HG03457 (cell line): ENCODE data around the gene MYO6.
"Not testable (repeated sequence)": the region's sequence is repeated elsewhere in the genome, so short reads cannot be mapped to it uniquely, and the experiment has no call there.

Experiments used
- ATAC-seq: cut with Tn5 transposase; IDR thresholded peaks from one replicate; pipeline ENCODE4 v1.9.1; 2021; ENCODE audit warnings: moderate number of reproducible peaks; ENCODE audit not compliant: unreplicated experiment

Gene MYO6

GRCh38 chr6:75880305-75880704 is 131.3 kb downstream of the MYO6 start:
- no peak for ATAC-seq

DNA sequence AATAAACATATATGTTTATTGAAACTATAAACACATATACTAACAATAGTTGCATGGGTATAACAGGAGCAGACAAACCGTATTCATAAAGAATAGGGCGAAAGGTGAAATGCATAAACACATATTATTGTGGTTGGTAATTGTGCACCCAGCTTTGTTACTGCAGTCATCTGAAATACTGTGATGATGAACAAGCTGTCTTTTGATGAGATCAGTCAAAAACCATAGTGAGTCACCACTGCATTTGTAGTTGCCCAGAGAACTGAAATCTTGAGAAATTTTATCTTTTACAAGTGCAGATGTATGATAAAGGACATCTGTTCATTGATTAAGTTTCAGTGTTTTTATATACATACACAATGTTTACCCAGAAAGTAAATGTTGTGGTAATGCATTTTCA is 133.7 kb downstream of the MYO6 start:
- ATAC-seq = no peak

DNA sequence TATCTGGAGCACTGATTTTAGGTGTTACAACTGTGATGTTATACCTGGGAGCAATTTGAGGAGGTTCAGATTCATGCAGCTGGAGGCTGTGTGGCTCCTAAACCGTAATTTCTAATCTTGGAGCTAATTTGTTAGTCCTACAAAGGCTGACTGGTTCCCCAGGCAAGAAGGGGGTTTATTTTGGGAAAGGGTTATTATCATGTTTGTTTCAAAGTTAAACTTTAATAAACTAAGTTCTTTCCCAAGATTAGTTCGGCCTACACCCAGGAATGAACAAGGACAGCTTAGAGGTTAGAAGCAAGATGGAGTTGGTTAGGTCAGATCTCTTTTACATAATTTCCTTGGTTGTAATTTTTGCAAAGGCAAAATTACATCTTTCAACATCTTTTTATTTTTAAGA is 135.8 kb downstream of the MYO6 start:
- no peak for ATAC-seq

- ATAC-seq = no peak
Observed at GRCh38 chr6:75892384-75892783, 143.3 kb downstream of the MYO6 start.

- ATAC-seq = no peak
Observed at GRCh38 chr6:75893058-75893775, 144.2 kb downstream of the MYO6 start.

GRCh38 chr6:75893776-75894152 is 144.7 kb downstream of the MYO6 start:
- no peak for ATAC-seq

GRCh38 chr6:75896526-75896925 is 147.5 kb downstream of the MYO6 start:
- ATAC-seq = no peak

DNA sequence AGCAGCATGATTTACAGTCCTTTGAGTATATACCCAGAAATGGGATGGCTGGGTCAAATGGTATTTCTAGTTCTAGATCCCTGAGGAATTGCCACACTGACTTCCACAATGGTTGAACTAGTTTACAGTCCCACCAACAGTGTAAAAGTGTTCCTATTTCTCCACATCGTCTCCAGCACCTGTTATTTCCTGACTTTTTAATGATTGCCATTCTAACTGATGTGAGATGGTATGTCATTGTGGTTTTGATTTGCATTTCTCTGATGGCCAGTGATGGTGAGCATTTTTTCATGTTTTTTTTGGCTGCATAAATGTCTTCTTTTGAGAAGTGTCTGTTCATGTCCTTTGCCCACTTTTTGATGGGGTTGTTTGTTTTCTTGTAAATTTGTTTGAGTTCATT is 151.2 kb downstream of the MYO6 start:
- not testable (repeated sequence) for ATAC-seq

GRCh38 chr6:75905129-75905528 is 156.1 kb downstream of the MYO6 start:
- not testable (repeated sequence) for ATAC-seq

- no peak for ATAC-seq
Observed at GRCh38 chr6:75906871-75907270, 157.8 kb downstream of the MYO6 start.

DNA sequence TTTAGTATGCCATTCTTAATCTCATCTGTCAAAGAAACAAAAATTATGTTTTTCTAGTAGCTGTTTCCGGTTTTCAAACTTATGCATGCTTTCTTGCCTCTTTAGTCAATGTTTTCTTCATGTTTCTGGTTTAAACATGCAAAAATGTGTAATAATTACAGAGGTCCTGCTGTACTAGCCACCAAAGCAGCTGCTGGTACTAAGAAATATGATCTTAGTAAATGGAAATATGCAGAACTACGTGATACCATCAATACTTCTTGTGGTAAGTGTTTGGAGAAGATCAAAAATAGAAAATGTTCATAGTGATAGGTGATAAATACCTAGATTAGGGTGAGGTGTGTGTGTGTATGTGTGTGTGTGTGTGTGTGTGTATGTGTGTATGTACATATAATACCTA is 158.4 kb downstream of the MYO6 start:
- no peak for ATAC-seq

DNA sequence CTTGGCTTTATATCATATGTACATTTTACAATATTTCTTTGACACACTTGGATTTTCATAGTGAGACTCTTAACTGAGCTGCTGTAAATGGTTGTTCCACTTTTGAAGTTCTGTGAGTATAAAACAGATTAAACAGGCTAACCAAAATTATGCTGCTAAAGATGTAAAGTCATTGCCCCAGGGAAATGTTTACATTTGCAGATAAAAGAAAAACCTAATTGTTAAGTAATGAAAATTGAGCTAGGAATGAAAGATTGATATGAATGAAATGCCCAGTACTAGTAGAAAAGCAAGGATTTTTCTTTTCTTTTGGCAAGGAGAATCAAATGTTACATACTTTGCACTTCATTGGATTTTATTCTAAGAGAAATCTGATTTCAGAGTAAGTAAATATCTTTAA is 164.0 kb downstream of the MYO6 start:
- ATAC-seq = no peak

DNA sequence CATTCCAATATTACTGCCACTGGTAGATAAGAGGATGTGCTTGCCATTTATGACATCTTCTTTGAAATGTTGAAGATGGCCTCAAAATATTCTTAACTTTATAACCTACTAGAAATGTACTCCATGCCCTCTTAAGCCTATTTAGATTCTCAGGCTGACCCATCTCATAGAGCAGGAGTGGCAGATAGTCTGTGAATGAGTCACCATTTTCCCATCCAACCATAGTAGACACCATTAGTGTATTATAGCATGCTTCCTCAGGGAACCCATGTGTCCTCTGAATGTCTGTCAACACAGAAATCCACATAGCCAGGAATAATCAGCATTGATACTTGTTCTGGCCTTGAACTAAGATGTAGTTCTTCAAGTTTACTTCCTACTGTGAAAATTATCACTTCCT is 173.2 kb downstream of the MYO6 start:
- no peak for ATAC-seq

DNA sequence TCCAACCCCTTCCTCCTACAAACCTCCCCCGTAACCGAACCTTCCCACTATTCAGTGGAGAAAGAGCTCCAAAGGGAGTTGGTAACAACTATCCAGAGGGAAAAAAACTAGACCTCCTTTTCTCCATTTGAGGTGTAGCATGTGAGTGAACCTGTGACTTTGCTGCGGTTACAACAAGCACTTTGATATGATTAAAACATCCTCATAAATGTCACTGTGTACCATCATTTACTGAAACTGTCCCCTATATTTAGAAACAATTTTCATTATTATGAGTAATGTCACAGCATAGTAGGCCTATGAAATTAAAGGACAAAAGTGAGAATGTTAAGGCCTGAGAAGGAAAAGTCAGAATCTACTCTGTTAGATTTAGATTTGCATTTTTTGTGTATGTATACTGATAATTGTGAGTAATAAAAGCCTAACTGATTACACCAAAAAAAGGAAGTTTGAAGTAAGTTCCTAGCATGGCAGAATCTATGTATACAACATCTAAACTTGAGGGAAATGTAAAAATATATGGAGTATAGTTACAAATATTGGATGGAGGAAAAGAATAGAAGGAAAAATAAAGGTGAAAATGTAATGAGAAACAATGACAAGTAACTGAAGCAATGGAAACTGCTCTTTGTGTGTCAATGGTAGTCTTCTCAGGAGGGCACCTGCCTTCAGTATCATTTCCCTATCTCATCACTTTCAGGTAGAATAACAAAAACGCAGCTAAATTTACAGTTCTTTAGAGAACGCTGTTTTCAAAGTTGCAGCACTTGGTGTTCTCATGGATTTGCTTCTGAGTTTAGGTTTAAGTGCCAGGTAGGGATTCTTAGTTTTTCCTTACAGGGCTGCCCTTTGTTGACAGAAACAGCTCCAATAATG is 177.5 kb downstream of the MYO6 start:
- ATAC-seq = no peak

DNA sequence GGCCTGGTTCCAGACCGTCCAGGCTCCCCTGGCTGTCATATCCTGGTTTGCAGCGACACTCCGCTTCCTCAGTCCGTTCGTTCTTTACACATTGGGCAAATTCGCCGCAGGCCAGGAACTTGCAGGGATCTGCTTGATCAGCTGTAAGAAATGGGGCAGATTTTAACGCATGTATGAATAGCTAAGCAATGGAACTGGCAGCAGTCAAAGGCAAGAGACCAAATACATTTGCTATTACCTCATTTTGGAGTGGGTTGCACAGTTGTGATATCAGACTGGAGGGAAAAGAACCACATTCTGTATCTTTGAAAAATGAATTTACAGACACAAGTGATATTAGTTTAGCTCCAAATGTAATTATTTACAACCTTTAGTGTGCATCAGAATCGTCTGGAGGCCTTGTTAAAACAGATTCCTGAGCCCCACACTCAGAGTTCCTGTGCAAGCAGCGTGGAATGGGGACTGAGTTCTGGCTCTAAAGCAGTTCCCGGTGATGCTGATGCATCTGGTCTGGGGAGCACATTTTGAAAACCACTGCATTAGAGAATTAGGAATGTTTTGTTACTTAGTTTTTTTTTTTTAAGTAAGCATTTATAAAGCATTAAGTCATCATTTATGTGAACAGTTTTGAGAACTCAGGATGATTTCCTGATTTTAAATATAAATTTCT is 182.1 kb downstream of the MYO6 start:
- ATAC-seq = no peak

GRCh38 chr6:75932067-75932466 is 183.0 kb downstream of the MYO6 start:
- no peak for ATAC-seq

DNA sequence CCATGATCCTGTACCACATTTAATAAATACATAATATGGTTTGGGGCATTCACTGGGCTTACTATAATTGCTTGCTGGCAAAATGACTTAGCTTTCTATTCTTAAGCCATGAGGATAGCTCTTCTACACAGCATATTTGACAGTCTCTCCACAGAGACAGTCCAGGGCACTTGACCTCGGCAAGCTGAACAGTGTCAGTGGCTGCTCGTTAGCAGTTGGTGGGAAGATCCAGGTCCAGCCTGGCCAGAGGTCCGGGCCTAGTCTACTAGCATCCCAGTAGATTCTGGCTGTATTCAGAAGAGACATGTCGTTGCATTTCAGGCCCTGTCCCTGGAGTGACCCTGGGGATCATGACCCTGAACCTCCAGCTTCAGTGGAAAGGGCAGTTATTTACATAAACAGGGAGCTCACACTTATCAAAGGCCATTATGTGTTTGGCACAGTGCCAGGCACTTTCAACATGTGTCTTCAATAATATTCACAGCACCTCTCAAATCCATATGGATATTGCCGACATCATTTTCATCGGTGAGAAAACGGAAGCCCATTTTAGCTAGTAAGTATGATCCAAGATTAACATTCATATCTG is 184.4 kb downstream of the MYO6 start:
- no peak for ATAC-seq

DNA sequence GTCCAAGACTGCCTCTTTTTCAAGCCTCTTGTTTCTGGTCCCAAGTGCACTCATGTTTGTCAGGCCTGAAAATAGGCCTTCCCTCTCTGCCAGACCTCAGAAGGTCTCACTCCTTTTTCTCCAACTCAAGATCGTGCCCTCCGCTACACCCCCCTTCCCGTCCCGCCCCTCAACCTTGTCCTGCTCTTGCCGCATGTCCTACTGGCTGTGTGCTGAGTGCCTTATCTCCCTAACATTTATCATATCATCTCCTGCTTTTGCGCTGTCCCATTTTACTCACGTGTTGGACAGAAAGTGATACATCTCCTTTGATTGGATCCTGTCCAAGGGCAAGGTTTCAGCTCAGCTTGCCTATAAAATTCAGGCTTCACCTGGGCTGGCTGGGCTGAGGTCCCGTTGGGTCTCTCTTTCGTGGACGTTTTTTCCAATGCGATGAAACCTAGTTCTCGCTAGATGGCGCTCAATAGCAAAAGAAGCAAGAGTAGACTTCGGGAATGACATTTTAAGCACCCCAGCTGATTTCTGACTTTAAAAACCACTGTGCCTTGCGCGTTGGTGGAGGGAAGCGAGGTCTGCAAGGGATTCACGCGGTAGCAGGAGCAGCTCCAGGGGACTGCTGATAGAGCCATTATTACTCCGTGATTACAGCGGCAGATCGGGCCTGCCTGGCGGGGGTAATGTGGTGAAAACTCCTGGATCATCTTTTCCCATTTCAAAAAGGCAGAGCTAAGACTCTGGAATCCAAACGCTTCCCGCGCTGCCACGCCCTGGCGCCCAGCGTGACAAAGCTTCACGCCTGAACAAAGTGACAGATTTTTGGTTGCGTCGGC is 185.8 kb downstream of the MYO6 start:
- ATAC-seq = no peak

DNA sequence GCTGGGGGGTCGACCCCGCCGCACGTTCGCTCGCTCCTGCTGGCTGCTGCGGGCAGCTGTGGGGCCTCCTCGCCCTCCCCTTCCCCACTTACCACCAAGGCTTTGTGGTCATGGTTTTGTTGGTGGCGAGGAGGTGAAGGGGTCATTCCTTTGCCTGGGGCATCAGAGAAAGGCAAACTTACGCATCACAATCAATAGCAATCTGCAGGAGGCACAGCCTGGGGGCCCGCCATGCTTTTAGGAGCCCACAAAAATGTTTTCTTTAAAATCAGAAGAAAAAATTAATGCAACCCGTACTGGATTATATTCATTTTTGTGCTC is 186.4 kb downstream of the MYO6 start:
- ATAC-seq = no peak

DNA sequence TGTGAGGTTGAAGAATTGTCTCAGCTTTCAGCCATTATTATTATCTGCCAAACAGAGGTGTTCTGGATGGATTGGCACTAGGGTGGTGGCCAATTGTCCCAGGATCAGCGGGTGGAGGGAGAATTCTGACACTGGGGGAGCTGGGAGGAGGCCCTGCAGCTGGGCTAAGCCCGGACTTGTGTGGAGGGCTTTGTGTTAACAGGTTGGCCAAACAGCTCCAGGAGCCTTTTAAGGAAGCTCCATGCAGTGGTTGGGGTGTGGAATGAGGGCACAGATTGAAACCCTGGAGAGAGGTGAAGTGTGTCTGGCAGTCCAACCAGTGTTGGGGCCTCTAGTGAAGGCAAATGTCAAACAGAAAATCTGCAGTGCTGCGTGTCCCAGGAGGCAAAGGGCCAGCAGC is 187.6 kb downstream of the MYO6 start:
- ATAC-seq = no peak

DNA sequence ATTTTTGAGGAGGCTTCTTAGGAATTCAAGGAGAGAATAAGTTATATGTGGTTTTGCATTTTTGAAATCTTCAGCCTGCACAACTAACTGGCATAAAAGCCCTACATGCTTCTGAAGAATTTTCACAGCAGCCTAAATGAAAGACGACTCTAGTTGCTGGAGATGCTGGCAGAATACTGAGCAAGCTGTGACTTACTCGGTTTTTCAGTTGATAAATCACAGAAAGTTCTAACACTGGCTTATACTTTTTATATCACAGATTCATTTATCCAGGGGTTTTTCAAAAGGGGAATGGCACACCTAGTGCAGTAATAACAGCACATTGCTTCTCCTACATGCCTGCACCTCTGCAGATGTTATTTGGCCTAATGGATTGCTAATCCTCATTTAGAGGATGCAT is 188.8 kb downstream of the MYO6 start:
- ATAC-seq = no peak
